Colon (tissue), 2 donors: ENCODE measurements around the gene AP1M2.

ENCODE experiments used
- FAIRE-seq: peaks from 2 replicates; lab custom pipeline; 2012; peaks lifted over from hg19 to GRCh38; lab: Jason Lieb, UNC
- donor health status: control.
- donor health status: control.

Gene AP1M2

DNA sequence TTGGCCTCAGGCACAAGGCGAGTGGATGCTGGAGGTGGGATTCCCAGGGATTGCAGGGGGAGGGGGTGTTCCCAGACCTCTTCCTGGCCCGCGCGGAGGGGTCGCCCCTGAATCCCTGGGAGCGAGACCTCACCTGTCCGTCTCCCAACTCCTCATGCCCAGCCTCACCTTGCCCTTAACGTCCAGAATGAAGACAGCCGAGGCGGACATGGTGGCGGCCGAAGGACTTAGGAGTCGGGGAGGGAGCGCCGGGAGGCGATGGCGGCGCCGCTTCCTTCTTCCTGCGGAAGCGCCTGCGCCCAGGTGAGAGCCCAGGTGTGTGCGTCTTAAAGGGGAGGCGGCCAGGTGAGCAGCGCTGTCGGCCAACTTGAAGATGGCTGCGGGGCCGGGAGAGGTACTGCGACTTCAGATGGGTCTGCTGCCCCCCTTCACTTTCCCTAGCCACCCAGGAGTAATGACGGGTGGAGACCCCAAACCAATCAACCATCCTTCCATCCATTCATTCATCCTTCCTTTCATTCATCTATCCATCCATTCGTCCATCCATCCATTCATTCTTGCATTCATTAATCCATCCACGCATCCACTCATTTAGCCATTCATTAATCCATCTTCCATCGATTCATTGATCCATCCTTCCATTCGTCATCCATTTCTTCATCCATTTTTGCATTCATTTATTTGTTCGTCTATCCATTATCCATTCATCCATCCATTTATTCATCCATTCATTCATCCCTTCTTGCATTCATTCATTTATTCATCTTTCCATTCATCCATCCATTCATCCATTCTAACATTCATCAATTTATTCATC, at the start of gene AP1M2:
TSS of gene AP1M2 (minus strand) at position 291 of the 817 bp plus-strand sequence. CDS start at position 210, 81 bp downstream.
- FAIRE-seq: no peak

DNA sequence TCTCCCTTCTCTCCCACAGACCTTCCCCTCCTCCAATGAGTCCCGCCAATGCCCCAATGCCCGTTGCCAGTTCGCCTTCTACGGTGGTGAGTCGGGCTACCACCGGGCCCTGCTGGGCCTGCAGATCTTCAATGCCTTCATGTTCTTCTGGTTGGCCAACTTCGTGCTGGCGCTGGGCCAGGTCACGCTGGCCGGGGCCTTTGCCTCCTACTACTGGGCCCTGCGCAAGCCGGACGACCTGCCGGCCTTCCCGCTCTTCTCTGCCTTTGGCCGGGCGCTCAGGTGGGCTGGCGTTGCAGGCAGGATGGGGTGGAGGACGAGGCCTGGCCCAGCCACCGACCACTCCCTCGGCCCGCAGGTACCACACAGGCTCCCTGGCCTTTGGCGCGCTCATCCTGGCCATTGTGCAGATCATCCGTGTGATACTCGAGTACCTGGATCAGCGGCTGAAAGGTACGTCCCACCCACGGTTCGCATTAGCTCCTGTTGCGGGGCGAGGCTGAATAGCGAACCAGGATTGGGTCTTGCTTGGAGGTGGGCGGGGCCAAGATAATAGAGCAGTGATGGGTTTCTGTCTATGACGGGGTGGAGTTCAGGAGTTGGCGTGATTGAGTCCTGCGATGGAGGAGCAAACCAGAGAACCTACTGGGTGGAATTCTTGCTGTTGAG, 49.3 kb upstream of the AP1M2 start:
- no peak for FAIRE-seq

DNA sequence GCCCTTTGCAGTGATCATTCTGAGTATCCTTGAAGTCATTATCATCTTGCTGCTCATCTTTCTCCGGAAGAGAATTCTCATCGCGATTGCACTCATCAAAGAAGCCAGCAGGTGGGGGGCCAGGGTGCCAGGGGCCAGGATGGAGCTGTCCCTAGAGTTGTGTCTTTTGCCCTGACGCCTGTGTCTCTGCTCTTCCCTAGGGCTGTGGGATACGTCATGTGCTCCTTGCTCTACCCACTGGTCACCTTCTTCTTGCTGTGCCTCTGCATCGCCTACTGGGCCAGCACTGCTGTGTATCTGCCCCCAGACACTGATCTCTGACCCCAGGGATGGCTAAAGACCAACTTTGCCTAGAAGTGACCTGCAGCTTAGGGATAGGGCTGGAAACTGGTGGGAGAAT, 47.9 kb upstream of the AP1M2 start:
- no peak for FAIRE-seq

DNA sequence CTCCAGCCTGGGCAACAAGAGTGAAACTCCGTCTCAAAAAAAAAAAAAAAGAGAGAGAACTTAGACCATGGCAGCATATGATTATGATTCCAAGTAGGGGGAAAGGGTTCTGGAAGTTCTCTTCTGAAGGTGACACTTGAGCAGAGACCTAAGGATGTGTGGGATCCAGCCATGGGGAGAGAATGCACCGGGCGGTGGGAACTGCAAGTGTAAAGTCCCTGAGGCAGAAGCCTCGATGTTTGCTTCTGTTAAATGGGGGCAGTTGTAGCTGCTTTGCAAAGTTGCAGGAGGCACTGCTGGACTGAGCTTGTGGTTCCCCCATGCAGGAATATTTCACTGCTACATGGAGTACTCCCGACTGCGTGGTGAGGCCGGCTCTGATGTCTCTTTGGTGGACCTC, 47.3 kb upstream of the AP1M2 start:
- no peak for FAIRE-seq

DNA sequence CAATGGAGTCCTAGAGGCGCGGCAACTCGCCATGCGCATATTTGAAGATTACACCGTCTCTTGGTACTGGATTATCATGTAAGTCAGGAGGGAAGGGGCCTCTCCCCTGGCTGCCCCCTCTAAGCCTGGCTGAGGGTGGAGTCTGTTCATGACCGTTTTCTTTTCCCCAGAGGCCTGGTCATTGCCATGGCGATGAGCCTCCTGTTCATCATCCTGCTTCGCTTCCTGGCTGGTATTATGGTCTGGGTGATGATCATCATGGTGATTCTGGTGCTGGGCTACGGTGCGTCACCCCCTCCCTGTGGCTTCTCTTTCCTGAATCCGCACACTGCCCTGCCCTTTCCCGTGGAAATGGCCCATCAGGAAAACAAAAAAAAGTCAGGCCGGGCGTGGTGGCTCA, 44.8 kb upstream of the AP1M2 start:
- no peak for FAIRE-seq

DNA sequence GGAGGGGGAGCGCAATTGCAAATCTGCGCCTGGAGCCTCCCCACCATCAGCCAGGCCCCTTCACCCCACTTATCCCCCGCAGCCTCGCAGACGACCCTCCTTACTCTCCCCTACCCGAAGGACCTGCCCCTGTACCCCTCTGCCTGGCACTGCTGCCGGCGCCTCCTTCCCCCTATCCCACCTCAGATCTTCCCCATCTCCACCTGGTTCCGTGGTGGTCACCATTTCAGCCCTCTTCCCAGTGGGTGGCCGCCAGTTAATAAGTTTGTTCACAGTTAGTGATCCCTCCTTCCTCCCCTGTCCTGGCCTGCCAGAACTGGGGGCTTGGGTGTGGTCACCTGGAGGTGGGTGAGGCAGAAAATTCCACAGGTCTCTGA, 38.6 kb upstream of the AP1M2 start:
- no peak for FAIRE-seq

DNA sequence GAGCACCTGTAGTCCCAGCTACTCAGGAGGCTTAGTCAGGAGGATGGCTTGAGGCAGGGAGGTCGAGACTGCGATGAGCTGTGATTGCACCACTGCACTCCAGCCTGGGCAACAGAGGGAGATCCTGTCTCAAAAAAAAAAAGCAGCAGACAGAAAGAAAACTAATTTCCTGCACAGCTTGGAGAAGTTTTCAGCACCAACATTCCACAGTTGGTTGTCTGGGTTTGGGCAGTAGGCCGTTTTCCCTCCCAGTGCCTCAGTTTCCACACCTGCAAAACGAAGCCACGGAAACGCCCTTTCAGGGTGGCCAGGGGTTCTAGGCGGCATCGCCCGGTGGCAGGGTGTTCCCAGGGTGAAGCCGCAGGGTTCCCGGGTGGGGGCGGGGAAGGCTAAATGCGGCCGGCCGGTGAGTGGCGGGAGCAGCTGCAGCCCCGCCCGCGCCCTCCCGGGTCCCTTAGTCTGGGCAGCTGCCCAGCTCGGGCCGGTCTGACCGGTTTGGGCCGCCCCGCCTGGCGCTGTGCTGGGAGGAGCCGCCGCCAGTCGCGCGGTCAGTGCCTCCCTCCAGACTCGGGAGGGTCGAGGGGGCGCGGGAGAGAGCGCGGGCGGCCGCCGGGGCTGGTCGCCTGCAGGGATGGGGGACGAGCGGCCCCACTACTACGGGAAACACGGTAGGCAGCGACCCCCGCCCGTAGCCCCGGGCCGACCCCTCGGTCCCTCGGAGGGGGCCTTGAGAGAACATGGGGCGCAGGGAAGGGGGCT, 38.1 kb upstream of the AP1M2 start, which contains the start of gene SLC44A2:
TSS of gene SLC44A2 (plus strand) at position 551 of the 759 bp plus-strand sequence. CDS start at position 632, 81 bp downstream.
- no peak for FAIRE-seq

DNA sequence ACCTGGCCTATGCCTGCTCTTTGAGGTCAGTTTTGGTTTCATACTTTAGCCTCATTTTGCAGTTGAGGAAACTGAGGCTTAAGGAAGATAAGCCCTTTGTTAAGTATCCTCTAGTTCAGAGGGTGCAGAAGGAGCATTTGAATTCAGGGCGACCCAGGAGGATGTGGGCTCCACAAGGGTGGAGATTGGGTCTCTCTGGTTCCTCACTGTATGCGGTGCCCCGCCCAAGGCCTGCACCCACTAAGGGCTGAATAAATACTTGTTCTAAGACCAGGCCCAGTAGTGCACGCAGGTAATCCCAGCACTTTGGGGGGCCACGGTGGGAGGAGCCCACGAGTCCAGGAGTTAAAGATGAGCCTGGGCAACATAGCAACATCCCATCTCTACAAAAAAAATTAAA, 37.5 kb upstream of the AP1M2 start:
- FAIRE-seq: no peak

DNA sequence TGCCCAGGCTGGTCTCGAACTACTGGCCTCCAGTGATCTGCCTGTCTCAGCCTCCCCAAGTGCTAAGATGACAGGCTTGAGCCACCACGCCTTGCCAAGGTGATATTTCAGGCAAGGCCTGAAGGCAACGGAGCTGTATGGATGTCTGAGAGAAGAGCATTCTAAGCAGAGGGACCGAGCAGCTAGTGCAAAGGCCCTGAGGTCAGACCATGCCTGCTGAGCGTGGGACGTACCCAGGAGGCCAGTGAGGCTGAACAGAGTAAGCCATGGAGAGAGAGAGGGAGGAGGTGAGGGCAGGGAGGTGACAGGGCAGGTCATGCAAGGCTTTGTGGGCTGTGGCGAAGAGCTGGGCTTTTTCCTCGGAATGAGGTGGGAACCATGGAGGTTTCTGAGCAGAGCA, 34.9 kb upstream of the AP1M2 start:
- FAIRE-seq: no peak

DNA sequence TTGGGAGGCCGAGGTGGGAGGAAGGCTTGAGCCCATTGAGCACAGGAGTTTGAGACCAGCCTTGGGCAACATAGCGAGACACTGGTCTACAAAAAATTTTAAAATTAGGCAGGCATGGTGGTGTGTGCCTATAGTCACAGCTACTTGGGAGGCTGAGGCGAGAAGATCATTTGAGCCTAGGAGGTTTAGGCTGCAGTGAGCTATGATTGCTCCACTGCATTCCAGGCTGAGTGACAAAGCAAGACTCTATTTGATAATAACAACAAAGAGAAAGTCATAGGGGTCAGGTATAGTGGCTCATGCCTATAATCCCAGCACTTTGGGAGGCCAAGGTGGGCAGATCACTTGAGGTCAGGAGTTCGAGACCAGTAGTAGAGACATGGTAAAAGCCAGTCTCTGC, 33.7 kb upstream of the AP1M2 start:
- no peak for FAIRE-seq

DNA sequence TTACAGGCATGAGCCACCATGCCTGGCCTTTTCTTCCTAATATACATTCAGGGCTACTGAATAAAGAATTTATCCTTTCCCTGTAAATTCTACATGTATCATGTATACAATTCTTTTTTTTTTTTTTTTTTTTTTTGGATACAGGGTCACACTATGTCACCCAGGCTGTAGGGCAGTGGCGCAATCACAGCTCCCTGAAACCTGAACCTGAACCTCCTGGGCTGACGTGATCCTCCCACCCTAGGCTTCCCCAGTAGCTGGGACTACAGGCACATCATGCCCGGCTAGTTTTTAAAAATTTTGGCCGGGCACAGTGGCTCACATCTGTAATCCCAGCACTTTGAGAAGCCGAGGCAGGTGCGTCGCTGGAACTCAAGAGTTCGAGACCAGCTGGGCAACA, 31.7 kb upstream of the AP1M2 start:
- FAIRE-seq: no peak

DNA sequence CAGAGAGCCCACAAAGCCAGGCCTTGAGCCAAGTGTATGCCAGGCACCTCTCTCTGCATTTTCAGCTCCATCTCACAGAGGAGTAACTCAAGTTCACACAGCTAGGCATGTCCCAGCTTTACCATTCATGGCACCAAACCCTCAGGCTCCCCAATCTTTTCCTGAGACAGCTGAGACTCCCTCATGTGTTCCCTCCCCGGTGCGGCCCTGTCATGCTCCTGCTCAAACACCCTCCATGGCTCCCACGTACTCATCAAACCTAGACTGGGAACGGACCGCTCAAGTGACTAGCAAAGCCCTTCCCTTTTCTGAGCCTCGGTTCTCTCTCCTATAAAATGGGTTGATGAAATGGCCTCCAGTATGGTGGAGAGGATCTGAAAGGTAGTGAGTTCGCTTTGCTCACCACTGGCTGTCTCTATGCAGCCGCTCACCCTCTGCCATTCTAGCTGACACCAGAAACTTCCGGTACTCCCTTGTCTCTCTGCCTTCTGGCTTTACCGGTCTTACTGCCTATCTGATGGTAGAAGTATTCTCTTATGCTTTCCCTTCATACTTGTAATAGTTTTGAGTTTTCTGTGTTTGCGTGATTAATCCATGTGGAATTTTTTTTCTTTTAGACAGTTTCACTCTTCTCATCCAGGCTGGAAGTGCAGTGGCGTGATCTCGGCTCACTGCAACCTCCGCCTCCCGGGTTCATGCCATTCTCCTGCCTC, 30.5 kb upstream of the AP1M2 start:
- no peak for FAIRE-seq

DNA sequence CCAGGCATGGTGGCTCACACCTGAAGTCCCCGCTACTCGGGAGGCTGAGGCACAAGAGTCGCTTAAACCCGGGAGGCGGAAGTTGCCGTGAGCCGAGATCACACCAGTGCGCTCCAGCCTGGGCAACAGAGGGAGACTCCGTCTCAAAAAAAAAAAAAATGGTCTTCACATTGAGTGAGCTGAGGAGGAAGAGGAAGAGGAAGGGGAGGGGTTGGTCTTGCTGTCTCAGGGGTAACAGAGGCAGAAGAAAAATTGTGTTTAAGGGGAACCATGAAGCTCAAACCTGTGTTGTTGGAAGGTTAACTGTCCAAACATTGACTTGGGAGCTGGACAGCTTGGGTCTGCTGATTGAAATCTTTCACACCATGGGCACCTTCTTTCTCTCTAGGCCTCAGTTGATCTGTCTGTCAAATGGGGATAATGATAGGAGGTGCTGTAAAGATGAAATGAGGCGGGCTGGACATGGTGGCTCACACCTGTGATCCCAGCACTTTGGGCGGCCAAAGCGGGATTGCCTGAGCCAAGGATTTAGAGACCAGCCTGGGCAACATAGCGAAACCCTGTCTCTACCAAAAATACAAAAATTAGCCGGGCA, 28.4 kb upstream of the AP1M2 start:
- FAIRE-seq: no peak

DNA sequence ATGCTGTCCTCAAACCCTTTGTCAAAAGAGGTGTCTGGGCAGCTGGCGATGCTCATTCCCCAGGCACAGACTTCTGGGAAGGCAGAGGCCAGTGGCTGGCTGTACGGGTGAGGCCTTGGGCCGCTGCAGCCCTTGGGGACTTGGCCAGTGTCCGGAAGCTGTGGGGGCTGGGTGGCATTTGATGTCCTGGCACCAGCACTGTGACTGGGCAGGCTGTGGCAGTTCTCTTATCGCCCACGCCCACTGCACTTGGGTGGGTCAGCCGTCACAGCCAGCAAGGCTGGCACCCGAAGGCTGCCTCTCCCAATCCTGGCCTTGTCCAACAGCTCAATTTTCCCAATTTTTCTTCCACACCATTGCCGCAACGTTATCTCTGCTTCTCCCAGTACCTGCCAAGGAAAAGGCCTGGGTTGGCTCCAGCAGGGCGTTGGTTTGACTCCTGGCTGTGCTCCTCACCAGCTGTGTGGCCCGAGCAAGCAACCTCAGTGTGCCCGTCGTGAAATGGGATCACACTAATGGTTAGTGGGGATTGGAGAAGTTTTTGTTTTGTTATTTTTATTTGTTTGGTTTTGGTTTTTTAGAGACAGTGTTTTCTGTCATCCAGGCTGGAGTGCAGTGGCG, 25.5 kb upstream of the AP1M2 start:
- no peak for FAIRE-seq

DNA sequence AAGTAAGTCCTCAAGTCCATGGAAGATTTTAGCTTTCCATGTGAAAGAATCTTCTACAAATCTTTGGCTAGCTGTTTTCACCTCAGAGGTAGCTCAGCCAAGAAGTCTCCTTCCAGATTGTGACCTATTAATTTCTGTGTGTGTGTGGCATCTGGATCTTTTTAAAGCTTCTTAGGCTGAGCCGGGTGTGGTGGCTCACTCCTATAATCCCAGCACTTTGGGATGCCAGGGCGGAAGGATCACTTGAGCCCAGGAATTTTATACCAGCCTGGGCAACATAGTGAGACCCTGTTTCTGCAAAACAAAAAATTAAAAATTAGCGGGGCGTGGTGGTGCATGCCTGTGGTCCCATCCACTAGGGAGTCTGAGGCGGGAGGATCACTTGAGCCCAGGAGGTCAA, 24.8 kb upstream of the AP1M2 start:
- no peak for FAIRE-seq

DNA sequence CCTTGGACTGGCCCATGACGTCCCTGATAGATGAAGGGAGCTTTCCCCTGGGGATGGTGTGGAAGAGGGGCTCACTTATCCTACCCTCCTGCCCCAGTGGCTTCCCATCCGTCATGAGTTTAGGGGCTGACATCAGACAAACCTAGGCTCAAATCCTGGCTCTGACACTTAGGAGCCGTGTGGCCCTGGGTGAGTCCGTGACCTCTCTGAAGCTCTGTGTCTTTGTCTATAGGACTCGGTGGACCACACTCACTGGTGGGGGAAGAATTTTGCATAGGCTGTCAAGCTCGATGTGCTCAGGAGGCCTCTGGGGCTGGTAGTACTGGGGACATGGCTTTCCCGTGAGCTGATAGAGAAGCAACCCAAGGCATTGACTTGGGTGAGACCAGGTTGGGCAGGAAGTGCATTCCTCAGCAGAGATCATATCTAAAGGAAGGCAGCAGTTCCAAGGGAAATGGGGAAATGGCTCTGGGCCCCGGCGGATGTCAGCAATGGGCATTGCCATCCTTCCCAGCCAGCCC, 17.4 kb upstream of the AP1M2 start:
- FAIRE-seq: no peak

DNA sequence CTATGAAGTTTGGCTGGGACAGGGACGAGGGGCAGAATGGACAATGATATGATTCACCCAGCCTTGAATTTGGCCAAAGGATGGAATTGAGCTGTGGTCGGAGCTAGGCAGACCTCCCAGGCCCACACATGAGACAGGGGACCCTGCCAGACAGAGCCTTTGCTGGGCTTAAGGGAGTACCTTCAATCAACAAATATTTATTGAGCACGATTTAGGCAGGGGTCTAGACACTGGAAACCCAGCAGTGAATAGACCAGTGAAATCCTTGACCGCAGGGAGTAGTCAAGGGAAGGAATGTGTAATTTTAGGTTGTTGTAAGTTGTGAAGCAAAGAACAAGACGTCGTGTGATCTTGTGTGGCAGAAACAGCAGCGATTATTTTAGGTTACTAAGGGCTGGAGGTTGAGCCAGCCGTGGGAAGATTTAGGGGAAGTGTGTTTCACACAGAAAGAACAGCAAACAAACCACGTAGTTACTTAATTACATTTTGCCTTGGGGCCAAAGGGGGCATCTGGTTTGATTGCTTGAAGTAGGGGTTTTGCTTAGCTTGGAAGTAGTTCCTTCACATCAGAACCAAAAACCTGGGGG, 16.9 kb upstream of the AP1M2 start:
- FAIRE-seq: no peak

DNA sequence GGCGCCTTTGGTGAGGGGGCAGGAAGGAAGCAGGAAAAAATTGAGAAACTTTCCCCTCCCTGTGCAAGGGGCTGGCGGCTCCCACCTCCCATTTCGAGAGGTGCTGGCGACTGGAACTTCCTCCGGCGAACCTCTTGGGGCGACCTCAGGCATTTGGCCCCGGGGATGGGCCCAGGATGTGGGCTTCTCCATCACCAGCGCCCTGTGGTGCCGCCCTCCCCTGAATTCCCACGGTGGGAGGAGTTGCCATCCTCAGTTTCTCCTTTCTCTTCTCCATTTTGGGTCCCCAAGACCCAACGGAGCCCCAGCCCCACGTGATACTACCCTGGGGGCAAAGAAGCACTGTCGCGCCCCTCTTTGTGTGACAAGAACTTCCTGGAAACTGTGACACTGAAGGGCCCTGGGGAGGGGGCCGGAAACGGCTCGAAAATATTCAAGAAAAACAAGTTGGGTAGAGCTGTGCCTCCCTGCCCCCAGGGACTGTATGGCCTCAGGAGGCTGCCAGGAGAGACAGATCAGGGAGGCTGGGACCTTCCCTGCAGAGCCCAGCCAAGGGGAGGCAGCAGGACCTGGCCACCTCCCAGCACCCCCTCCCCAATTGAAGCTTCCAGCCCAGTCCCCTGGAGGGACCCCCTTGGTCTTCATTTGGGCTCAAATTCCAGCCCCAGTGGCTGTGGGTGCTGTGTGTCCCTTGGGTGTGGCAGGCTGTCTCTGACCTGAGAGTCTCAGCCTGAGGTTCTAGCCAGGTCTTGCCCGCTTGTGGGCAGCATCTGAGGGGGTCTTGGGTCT, 16.2 kb upstream of the AP1M2 start:
- FAIRE-seq: no peak

DNA sequence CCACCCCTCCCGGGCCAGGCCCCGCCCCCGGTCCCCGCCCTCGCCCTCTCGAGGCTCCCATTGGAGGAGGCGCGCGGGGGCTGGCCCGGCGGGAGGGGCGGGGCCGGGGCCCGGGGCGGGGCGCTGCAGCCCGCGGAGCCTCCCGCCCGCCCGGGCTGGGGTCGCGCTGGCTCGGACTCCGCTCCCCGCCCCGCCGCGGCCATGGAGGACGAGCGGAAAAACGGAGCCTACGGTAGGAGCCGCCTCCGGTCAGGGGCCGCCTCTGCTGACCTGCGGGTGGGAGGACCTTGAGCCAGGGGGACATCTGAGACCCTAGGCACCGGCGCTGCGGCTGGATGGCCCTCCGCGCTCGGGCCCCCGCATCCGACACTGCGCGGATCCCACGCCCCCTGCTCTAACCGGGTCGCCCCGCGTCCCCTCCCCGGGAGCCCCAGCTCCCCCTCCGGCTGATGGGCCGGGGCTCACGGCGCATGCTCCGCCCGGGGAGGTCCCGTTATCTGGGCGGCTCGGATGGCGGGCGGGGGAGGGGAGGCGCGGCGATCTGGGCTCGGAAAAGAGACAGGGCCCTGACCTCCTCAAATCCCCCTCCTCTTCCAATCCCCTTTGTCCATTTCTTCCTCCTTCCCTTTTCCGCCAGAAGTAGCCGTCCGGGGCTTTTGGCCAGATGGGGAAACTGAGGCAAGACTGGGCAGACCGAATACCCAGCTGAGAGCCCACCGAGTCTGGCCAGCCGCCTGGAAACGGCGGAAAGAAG, 15.4 kb upstream of the AP1M2 start:
- FAIRE-seq: no peak
